MCF 10A (cell line): ENCODE measurements around the gene IL17RD. TPM values are rescaled to one million over a fixed set of nuclear protein-coding genes. Genes with fewer than 3 reads are reported as not detected.

Source experiments
- BruUV-seq: library from RNA; stranded (reverse); fragments of 400-500 nt; replicated peaks from 2 replicates; lab custom pipeline; 2021; lab: Mats Ljungman, UMichigan
- CTCF ChIA-PET: fragments of 300-600 bp; sonication (Branson Sonifier 250); formaldehyde crosslinking; extraction: SDS; loops from one replicate; lab custom pipeline; 2021; ENCODE audit warnings: antibody characterized with exemption, inconsistent platforms; lab: Yijun Ruan, JAX
- POLR2A ChIA-PET: fragments of 300-600, 350-650 bp; sonication (Branson Sonifier 250); formaldehyde crosslinking; extraction: SDS; loops from one replicate; lab custom pipeline; 2020; ENCODE audit warnings: antibody characterized with exemption, inconsistent platforms; lab: Yijun Ruan, JAX
- DNase-seq: peaks from one replicate; pipeline ENCODE4 v3.0.0-alpha.2; 2018; ENCODE audit not compliant: unreplicated experiment
- H3K27ac Mint-ChIP-seq: one replicate; pipeline ENCODE4 v1.8.0; 2022; ENCODE audit warnings: mild to moderate bottlenecking, low read depth, mixed read lengths; ENCODE audit not compliant: unreplicated experiment
- H3K27me3 Mint-ChIP-seq: one replicate; pipeline ENCODE4 v1.8.0; 2022; ENCODE audit warnings: mixed read lengths; ENCODE audit not compliant: insufficient read depth, unreplicated experiment
- H3K36me3 Mint-ChIP-seq: one replicate; pipeline ENCODE4 v1.8.0; 2022; ENCODE audit warnings: mild to moderate bottlenecking, moderate library complexity, mixed read lengths; ENCODE audit not compliant: insufficient read depth, unreplicated experiment
- H3K4me1 Mint-ChIP-seq: one replicate; pipeline ENCODE4 v1.8.0; 2022; ENCODE audit warnings: mixed read lengths; ENCODE audit not compliant: insufficient read depth, unreplicated experiment
- H3K4me3 Mint-ChIP-seq: one replicate; pipeline ENCODE4 v1.8.0; 2022; ENCODE audit warnings: mild to moderate bottlenecking, moderate library complexity, mixed read lengths; ENCODE audit not compliant: unreplicated experiment
- H3K9me3 Mint-ChIP-seq: one replicate; pipeline ENCODE4 v1.8.0; 2022; ENCODE audit warnings: mixed read lengths; ENCODE audit not compliant: unreplicated experiment
- intact Hi-C: fragments of 100-400 bp; cut with micrococcal nuclease; formaldehyde crosslinking; loops from 2 replicates; pipeline ENCODE4 v1.14.1; 2022
- total RNA-seq: library from RNA; stranded (reverse); gene quantifications from 2 replicates; pipeline ENCODE4 v1.2.3, GENCODE V29; 2022
- TF ChIP-seq, protein P1 (sequence below): fragments of 200-600 bp; IDR thresholded peaks from one replicate; pipeline ENCODE4 v1.8.0; 2022; ENCODE audit warnings: antibody characterized with exemption, mild to moderate bottlenecking; ENCODE audit not compliant: unreplicated experiment

Gene IL17RD
- total RNA-seq, 1 experiment from 2014 or later = 1.2 TPM

GRCh38 chr3:57151749-57152148 is 13.4 kb downstream of the IL17RD start:
- no TSS peak for BruUV-seq
- no peak overlapping the region for H3K27ac Mint-ChIP-seq
- ChIA-PET POLR2A (no interaction called here), CTCF (no interaction called here)
- TF ChIP-seq, protein P1, sequence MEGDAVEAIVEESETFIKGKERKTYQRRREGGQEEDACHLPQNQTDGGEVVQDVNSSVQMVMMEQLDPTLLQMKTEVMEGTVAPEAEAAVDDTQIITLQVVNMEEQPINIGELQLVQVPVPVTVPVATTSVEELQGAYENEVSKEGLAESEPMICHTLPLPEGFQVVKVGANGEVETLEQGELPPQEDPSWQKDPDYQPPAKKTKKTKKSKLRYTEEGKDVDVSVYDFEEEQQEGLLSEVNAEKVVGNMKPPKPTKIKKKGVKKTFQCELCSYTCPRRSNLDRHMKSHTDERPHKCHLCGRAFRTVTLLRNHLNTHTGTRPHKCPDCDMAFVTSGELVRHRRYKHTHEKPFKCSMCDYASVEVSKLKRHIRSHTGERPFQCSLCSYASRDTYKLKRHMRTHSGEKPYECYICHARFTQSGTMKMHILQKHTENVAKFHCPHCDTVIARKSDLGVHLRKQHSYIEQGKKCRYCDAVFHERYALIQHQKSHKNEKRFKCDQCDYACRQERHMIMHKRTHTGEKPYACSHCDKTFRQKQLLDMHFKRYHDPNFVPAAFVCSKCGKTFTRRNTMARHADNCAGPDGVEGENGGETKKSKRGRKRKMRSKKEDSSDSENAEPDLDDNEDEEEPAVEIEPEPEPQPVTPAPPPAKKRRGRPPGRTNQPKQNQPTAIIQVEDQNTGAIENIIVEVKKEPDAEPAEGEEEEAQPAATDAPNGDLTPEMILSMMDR = no peak
- DNase-seq = no peak
- no peaks in the 10 kb centered on the region for H3K36me3 Mint-ChIP-seq
- H3K4me3 Mint-ChIP-seq = no peak overlapping the region
- no peaks in the 10 kb centered on the region for H3K9me3 Mint-ChIP-seq
- no peaks in the 10 kb centered on the region for H3K27me3 Mint-ChIP-seq
- no peaks in the 10 kb centered on the region for H3K4me1 Mint-ChIP-seq
- intact Hi-C loops = no loop called here

DNA sequence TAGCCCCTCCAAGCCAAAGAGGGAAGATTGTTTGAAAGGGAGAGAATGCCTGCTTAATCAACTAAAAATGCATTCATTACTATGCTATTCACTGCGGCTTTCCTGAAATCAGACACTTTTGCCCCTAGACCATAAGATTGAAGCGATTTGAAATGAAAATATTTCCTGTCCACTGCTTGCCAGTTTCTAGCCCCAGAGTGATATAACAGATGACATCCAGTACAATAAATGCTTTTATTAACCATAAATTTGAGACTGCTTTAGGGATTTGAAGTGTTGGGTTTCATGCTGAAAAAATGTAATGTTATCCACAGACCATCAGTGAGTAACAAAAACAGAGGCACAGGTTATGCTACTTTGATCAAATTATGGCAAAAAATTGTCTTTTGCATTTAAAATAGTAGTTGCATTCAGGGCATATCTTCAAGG is 14.1 kb downstream of the IL17RD start:
- Mint-ChIP-seq H3K9me3 (no peaks in the 10 kb centered on the region), H3K27me3 (no peaks in the 10 kb centered on the region), H3K4me3 (no peak overlapping the region), H3K36me3 (no peaks in the 10 kb centered on the region), H3K4me1 (no peaks in the 10 kb centered on the region), H3K27ac (no peak overlapping the region)
- TF ChIP-seq, protein P1 = no peak
- POLR2A ChIA-PET = no interaction called here
- CTCF ChIA-PET = no interaction called here
- intact Hi-C loops = no loop called here
- no peak for DNase-seq
- BruUV-seq = no TSS peak

DNA sequence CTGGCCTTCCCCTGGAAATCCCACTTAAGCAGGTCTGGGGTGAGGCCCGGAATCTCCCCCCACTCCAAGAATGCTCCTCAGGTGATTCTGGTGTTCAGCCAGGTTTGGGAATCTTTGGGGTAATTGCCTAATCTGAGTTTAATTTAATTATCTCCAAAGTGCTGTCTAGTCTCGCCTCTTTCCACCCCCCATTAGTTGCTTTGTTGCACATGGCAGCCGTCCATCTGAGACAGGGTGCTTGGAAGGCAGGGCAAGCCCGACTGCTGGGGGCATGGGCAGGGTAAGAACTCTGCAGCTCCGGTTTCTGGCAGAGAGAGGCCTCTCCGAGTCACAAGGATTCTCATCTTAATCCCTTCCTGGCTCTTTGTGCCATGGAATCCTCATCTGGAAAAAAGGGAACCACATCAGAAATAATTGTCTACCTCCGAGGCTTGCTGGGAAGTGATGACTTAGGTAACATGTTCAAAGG is 15.0 kb downstream of the IL17RD start:
- DNase-seq = no peak
- Mint-ChIP-seq H3K27ac (no peak overlapping the region), H3K4me3 (no peak overlapping the region), H3K36me3 (no peaks in the 10 kb centered on the region), H3K9me3 (no peaks in the 10 kb centered on the region), H3K27me3 (no peaks in the 10 kb centered on the region), H3K4me1 (no peaks in the 10 kb centered on the region)
- intact Hi-C loops = no loop called here
- ChIA-PET CTCF (no interaction called here), POLR2A (interaction anchor here (1.5 kb wide), 1 partner anchor 10 kb away, joined by 4 read pairs; no protein-coding TSS in a partner anchor)
- BruUV-seq = no TSS peak
- TF ChIP-seq, protein P1 = no peak

DNA sequence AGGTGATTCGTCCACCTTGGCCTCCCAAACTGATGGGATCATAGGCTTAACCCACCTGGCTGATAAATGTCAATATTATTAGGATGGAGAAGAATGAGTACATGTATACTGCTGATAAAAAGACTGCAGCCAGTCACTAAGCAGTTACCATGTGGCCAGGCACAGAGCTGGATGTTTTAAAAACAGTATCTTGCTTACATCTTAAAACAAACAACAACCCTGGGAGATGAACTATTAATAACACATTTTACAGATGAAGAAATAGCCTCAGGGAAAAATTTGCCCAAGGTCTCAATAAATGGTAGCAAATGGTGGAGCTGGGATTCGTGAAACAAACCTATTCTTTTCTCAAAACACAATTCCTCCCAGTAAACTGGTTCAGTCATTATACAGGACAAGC is 18.1 kb downstream of the IL17RD start:
- Mint-ChIP-seq H3K27ac (no peak overlapping the region), H3K27me3 (no peaks in the 10 kb centered on the region), H3K9me3 (no peaks in the 10 kb centered on the region), H3K4me3 (no peak overlapping the region), H3K36me3 (no peaks in the 10 kb centered on the region), H3K4me1 (no peaks in the 10 kb centered on the region)
- intact Hi-C loops = no loop called here
- POLR2A ChIA-PET = interaction anchor here (0.8 kb wide), 1 partner anchor 80 kb away, joined by 3 read pairs; the partner anchor contains the start of gene APPL1
- no TSS peak for BruUV-seq
- TF ChIP-seq, protein P1 = no peak
- DNase-seq = no peak
- CTCF ChIA-PET = interaction anchor here (2.2 kb wide), 1 partner anchor 23 kb away, joined by 5 read pairs; no protein-coding TSS in a partner anchor
